OCI-LY7 (cell line): ENCODE results near the gene C17orf113. TPM values are rescaled to one million over a fixed set of nuclear protein-coding genes. Genes with fewer than 3 reads are reported as not detected.

Source experiments
- BruUV-seq: library from RNA; stranded (reverse); fragments of 400-500 nt; replicated peaks from 2 replicates; lab custom pipeline; 2021; lab: Mats Ljungman, UMichigan
- CTCF ChIA-PET: fragments of 300-600 bp; sonication (Branson Sonifier 250); formaldehyde crosslinking; loops from one replicate; lab custom pipeline; 2022; ENCODE audit warnings: antibody characterized with exemption; ENCODE audit not compliant: unreplicated experiment; lab: Charles Lee
- POLR2A ChIA-PET: fragments of 300-600 bp; sonication (Branson Sonifier 250); formaldehyde crosslinking; loops from one replicate; lab custom pipeline; 2022; ENCODE audit warnings: antibody characterized with exemption; lab: Charles Lee
- DNase-seq: peaks from one replicate; pipeline ENCODE4 v3.0.0-alpha.2; 2015; ENCODE audit warnings: low spot score
- H2AFZ ChIP-seq: fragments of 200-600 bp; sonication (generic), shearing (Covaris generic); 2 replicates; pipeline ENCODE4 v1.6.1; 2014; ENCODE audit warnings: mild to moderate bottlenecking, antibody characterized with exemption, low read length, moderate library complexity
- H3K27ac ChIP-seq: fragments of 200-600 bp; sonication (generic); 2 replicates; pipeline ENCODE4 v1.5.1; 2014; ENCODE audit warnings: mixed run types, low read depth, mild to moderate bottlenecking, moderate library complexity, low read length, inconsistent platforms; ENCODE audit not compliant: poor library complexity, severe bottlenecking
- H3K36me3 ChIP-seq: fragments of 200-600 bp; sonication (generic); 2 replicates; pipeline ENCODE4 v1.6.1; 2014; ENCODE audit warnings: mild to moderate bottlenecking, antibody characterized with exemption, low read length, moderate library complexity, mixed read lengths; ENCODE audit not compliant: insufficient read depth
- H3K4me1 ChIP-seq: fragments of 200-600 bp; sonication (generic); 2 replicates; pipeline ENCODE4 v1.5.1; 2014; ENCODE audit warnings: mild to moderate bottlenecking, low read length; ENCODE audit not compliant: insufficient read depth, poor library complexity, severe bottlenecking
- H3K4me2 ChIP-seq: fragments of 200-600 bp; sonication (generic); 2 replicates; pipeline ENCODE4 v1.6.1; 2014; ENCODE audit warnings: mild to moderate bottlenecking, low read length
- H3K4me3 ChIP-seq: fragments of 200-600 bp; sonication (generic); 2 replicates; pipeline ENCODE4 v1.5.1; 2014; ENCODE audit warnings: mild to moderate bottlenecking, low read depth, low read length; ENCODE audit not compliant: poor library complexity, severe bottlenecking
- H3K79me2 ChIP-seq: fragments of 200-600 bp; sonication (generic); 2 replicates; pipeline ENCODE4 v1.6.1; 2016; ENCODE audit warnings: low read depth, mild to moderate bottlenecking, low read length, moderate library complexity, mixed read lengths; ENCODE audit not compliant: insufficient read depth
- H3K9me2 ChIP-seq: fragments of 200-600 bp; sonication (generic); 2 replicates; pipeline ENCODE4 v1.6.1; 2016; ENCODE audit warnings: mild to moderate bottlenecking, low read length, mixed read lengths; ENCODE audit not compliant: insufficient read depth
- H3K9me3 ChIP-seq: fragments of 200-600 bp; sonication (generic); 2 replicates; pipeline ENCODE4 v1.6.1; 2014; ENCODE audit warnings: mild to moderate bottlenecking, mixed run types, low read length, mixed read lengths
- H4K20me1 ChIP-seq: fragments of 200-600 bp; sonication (generic); 2 replicates; pipeline ENCODE4 v1.6.1; 2014; ENCODE audit warnings: mild to moderate bottlenecking, antibody characterized with exemption, low read length, moderate library complexity, mixed read lengths; ENCODE audit not compliant: insufficient read depth
- CTCF ChIP-seq: fragments of 200-600 bp; sonication (generic); conservative IDR thresholded peaks from 2 replicates; pipeline ENCODE4 v1.5.1; 2014; ENCODE audit warnings: mild to moderate bottlenecking, antibody characterized with exemption, low read length, moderate library complexity, mixed read lengths
- EZH2phosphoT487 ChIP-seq: fragments of 200-600 bp; sonication (generic); IDR thresholded peaks from 2 replicates; pipeline ENCODE4 v1.6.1; 2018; ENCODE audit warnings: low read depth, borderline replicate concordance, mild to moderate bottlenecking, mixed run types, antibody characterized with exemption, low read length, moderate library complexity, mixed read lengths
- intact Hi-C: fragments of 100-400 bp; cut with micrococcal nuclease; formaldehyde crosslinking; loops from one replicate; pipeline ENCODE4 v1.10.0; 2022; ENCODE audit not compliant: unreplicated experiment
- total RNA-seq, 2 experiments: library from RNA; depleted of rRNA in 1 of 2; stranded (reverse); fragments of >200 nt in 1 of 2; shearing (Covaris generic) in 1 of 2; gene quantifications; 2 replicates each; pipeline ENCODE4 v1.2.3, GENCODE V29; 2014 to 2022

The C17orf113 gene
- total RNA-seq, 2 experiments from 2014 or later, result 0.25 TPM

DNA sequence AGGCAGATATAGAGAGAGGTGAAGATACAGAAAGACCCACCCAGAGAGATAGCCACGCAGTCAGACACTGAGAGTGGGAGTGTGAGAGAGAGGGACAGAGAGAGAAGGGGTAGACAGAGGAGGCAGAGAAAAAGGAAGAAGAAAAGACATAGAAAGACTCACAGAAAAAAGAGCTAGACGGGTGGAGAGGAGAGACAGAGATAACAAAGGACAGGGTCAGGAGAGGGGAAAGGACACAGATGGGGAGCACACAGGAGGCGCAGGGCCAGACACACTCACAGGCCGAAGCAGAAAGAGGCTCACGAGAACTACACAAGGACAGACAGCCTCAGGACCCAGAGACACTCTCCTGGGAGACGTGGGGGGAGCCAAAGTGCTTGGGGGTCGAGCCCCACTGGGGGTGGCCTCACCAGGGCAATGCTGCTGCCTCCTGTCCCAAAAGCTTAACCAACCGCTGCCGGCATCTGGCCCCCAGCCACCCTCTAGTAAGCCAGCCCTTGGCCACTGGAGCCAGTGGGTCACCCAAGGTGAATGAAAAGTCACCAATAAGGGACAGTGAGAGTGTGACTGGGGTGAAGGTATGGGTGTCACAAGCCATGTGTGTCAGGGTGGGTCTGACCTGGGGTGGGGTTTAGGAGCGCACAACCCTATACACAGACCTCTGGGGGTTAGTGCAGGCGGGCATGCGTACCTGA is 44.1 kb upstream of the C17orf113 start:
- POLR2A ChIA-PET, result interaction anchor here (0.6 kb wide), 1 partner anchor 125 kb away, joined by 3 read pairs; no protein-coding TSS in a partner anchor
- no TSS peak for BruUV-seq
- TF ChIP-seq EZH2phosphoT487 (no peak), CTCF (no peak)
- Histone ChIP-seq H3K4me2 (no peak overlapping the region), H3K4me3 (no peak overlapping the region), H3K9me3 (no peaks in the 10 kb centered on the region), H3K4me1 (peaks cover 14% of the 10 kb centered on the region), H3K36me3 (no peaks in the 10 kb centered on the region), H2AFZ (no peak overlapping the region), H3K9me2 (no peaks in the 10 kb centered on the region), H3K27ac (no peak overlapping the region), H4K20me1 (no peaks in the 10 kb centered on the region), H3K79me2 (no peaks in the 10 kb centered on the region)
- CTCF ChIA-PET, result interaction anchor here (0.6 kb wide), 1 partner anchor 23 kb away, joined by 3 read pairs; no protein-coding TSS in a partner anchor
- intact Hi-C loops, result no loop called here
- no peak for DNase-seq

GRCh38 chr17:42092939-42093338 is 42.5 kb upstream of the C17orf113 start:
- no peaks in the 10 kb centered on the region for H3K9me2 ChIP-seq
- H4K20me1 ChIP-seq, result no peaks in the 10 kb centered on the region
- no peak overlapping the region for H3K27ac ChIP-seq
- BruUV-seq, result no TSS peak
- intact Hi-C loops, result no loop called here
- ChIA-PET CTCF (no interaction called here), POLR2A (interaction anchor here (0.5 to 1.0 kb wide), 4 partner anchors 23 to 264 kb away, joined by 3 to 5 read pairs (median 3); no protein-coding TSS in a partner anchor)
- no peak overlapping the region for H3K4me2 ChIP-seq
- no peak for TF ChIP-seq CTCF
- no peak for TF ChIP-seq EZH2phosphoT487
- H3K36me3 ChIP-seq, result no peaks in the 10 kb centered on the region
- H2AFZ ChIP-seq, result no peak overlapping the region
- no peaks in the 10 kb centered on the region for H3K9me3 ChIP-seq
- no peak for DNase-seq
- no peak overlapping the region for H3K4me3 ChIP-seq
- H3K4me1 ChIP-seq, result peaks cover 6% of the 10 kb centered on the region
- no peaks in the 10 kb centered on the region for H3K79me2 ChIP-seq
